ENCODE data around the gene GPRIN3. TPM values are rescaled to one million over a fixed set of nuclear protein-coding genes. Genes with fewer than 3 reads are reported as not detected.

The GPRIN3 gene
- total RNA-seq, 1 donor from 2014 or later: 6.1 TPM

GRCh38 chr4:89253935-89254334 lies 53.7 kb downstream of the GPRIN3 start:
- intact Hi-C loops (cut with DNase I): no loop called here
- no peaks in the 10 kb centered on the region for H3K36me3 ChIP-seq

GRCh38 chr4:89253311-89253710 lies 54.3 kb downstream of the GPRIN3 start:
- TF ChIP-seq POLR2AphosphoS5 (IDR thresholded peaks at IDR 0.05; ENCODE audit: insufficient read depth in 1 of 2, low read depth in 1 of 2): no peak
- Histone ChIP-seq H3K4me3 (no peak overlapping the region), H3K36me3 (no peaks in the 10 kb centered on the region), H3K4me1 (no peaks in the 10 kb centered on the region), H3K27me3 (no peaks in the 10 kb centered on the region), H3K9me3 (no peaks in the 10 kb centered on the region), H3K27ac (no peak overlapping the region)
- no peak for DNase-seq (ENCODE audit: extremely low spot score in 2 of 2)
- intact Hi-C loops (cut with DNase I): no loop called here

More at GRCh38 chr4:89253935-89254334, 53.7 kb downstream of the GPRIN3 start:
- H3K4me3 ChIP-seq: no peak overlapping the region
- H3K27me3 ChIP-seq: no peaks in the 10 kb centered on the region
- H3K9me3 ChIP-seq: no peaks in the 10 kb centered on the region
- H3K4me1 ChIP-seq: no peaks in the 10 kb centered on the region
- H3K27ac ChIP-seq: no peak overlapping the region
- no peak for TF ChIP-seq CTCF (IDR thresholded peaks at IDR 0.05)
- TF ChIP-seq POLR2A (IDR thresholded peaks at IDR 0.05): no peak
- no peak for TF ChIP-seq POLR2AphosphoS5 (IDR thresholded peaks at IDR 0.05; ENCODE audit: insufficient read depth in 1 of 2, low read depth in 1 of 2)
- no peak for DNase-seq (ENCODE audit: extremely low spot score in 2 of 2)

- H3K9me3 ChIP-seq: no peaks in the 10 kb centered on the region
- no peak overlapping the region for H3K27ac ChIP-seq
- intact Hi-C loops (cut with DNase I): no loop called here
- H3K27me3 ChIP-seq: no peaks in the 10 kb centered on the region
- no peaks in the 10 kb centered on the region for H3K4me1 ChIP-seq
- no peaks in the 10 kb centered on the region for H3K36me3 ChIP-seq
- no peak overlapping the region for H3K4me3 ChIP-seq
- TF ChIP-seq POLR2A (IDR thresholded peaks at IDR 0.05) (no peak), POLR2AphosphoS5 (IDR thresholded peaks at IDR 0.05; ENCODE audit: insufficient read depth in 1 of 2, low read depth in 1 of 2) (no peak), CTCF (IDR thresholded peaks at IDR 0.05) (no peak)
- DNase-seq (ENCODE audit: extremely low spot score in 2 of 2): no peak
Observed at GRCh38 chr4:89251396-89251795, 56.2 kb downstream of the GPRIN3 start.

GRCh38 chr4:89249716-89250361 lies 57.8 kb downstream of the GPRIN3 start:
- DNase-seq (ENCODE audit: extremely low spot score in 2 of 2): no peak
- Histone ChIP-seq H3K27me3 (no peaks in the 10 kb centered on the region), H3K9me3 (no peaks in the 10 kb centered on the region), H3K4me3 (no peak overlapping the region), H3K27ac (no peak overlapping the region), H3K36me3 (no peaks in the 10 kb centered on the region), H3K4me1 (no peaks in the 10 kb centered on the region)
- TF ChIP-seq POLR2A (IDR thresholded peaks at IDR 0.05): no peak
- TF ChIP-seq POLR2AphosphoS5 (IDR thresholded peaks at IDR 0.05; ENCODE audit: insufficient read depth in 1 of 2, low read depth in 1 of 2): no peak
- TF ChIP-seq CTCF (IDR thresholded peaks at IDR 0.05): no peak
- intact Hi-C loops (cut with DNase I): no loop called here

- Histone ChIP-seq H3K9me3 (no peaks in the 10 kb centered on the region), H3K4me1 (no peaks in the 10 kb centered on the region), H3K27ac (no peak overlapping the region), H3K4me3 (no peak overlapping the region), H3K27me3 (no peaks in the 10 kb centered on the region), H3K36me3 (no peaks in the 10 kb centered on the region)
- TF ChIP-seq POLR2AphosphoS5 (IDR thresholded peaks at IDR 0.05; ENCODE audit: insufficient read depth in 1 of 2, low read depth in 1 of 2): no peak
- TF ChIP-seq POLR2A (IDR thresholded peaks at IDR 0.05): no peak
- no peak for TF ChIP-seq CTCF (IDR thresholded peaks at IDR 0.05)
- DNase-seq (ENCODE audit: extremely low spot score in 2 of 2): no peak
- intact Hi-C loops (cut with DNase I): no loop called here
Observed at GRCh38 chr4:89249313-89249712, 58.3 kb downstream of the GPRIN3 start.

All from vagina (tissue), 2 donors.